GM21786 (cell line): Measurements from ENCODE around the gene FTO.

ENCODE experiments used
- ATAC-seq: cut with Tn5 transposase; IDR thresholded peaks from one replicate; pipeline ENCODE4 v1.9.1; 2021; ENCODE audit not compliant: unreplicated experiment

FTO gene

DNA sequence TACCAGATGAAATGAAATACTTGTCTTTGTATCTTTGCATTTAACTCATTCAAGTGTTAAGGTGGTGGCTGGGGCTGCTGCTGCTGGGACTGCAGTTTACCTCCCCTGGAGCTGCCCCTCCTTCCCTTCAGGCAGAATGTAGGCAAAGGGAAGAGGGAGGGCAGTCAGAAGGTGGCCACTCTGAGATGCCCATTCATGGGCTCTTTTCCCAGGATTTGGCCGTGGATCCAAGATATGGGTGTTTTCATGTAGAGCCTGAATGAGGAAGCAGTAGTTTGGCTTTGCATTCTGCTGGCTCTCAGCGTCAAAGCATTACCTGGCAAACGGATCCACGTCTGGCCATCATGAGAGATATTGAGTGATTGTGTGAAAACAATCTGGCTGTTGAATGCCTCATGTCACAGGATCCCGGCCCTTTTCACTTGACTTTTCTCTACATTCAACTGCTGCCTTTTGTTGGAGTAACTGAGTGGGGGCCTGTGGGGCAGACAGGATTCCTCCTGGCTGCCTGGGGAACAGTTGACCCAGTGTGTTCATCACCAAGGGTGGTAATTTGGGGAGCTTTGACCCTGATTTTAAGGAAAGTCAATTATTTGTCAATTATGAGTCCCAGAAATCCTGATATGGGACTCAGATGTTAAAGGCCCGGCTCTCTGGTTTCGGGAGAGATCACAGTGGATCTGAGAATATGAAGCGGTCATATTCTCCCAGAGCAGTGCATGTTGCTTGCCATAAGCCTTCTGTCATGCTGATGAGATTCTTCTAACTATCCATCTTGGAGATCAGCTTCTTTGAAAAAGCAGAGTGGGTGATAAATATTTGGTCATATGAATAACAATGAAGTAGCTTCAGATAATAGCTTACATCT lies 345.9 kb downstream of the FTO start:
- ATAC-seq, result no peak

GRCh38 chr16:54050459-54051210 lies 346.7 kb downstream of the FTO start:
- no peak for ATAC-seq

GRCh38 chr16:54051821-54052220 lies 347.9 kb downstream of the FTO start:
- ATAC-seq, result no peak

DNA sequence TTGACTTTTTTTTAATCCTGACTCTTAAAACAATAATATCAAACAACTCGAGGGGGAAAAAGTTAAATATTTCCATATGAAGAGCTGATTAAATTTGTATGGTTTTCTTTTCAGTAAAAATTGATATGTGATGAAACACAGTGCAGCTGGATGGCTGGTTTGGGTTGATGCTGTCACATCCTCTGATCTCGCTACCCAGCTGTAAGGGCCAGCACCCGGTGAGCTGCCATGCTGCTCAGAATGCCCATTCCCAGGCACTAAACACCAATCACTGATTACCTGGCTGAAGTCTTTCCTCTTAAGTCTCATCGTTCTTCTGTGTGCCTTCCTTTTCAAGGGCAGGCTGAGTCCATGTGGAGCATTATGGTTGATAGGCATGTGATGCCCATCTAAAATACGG lies 348.3 kb downstream of the FTO start:
- ATAC-seq, result no peak

GRCh38 chr16:54053891-54054820 lies 350.2 kb downstream of the FTO start:
- no peak for ATAC-seq

GRCh38 chr16:54055191-54055590 lies 351.2 kb downstream of the FTO start:
- no peak for ATAC-seq

DNA sequence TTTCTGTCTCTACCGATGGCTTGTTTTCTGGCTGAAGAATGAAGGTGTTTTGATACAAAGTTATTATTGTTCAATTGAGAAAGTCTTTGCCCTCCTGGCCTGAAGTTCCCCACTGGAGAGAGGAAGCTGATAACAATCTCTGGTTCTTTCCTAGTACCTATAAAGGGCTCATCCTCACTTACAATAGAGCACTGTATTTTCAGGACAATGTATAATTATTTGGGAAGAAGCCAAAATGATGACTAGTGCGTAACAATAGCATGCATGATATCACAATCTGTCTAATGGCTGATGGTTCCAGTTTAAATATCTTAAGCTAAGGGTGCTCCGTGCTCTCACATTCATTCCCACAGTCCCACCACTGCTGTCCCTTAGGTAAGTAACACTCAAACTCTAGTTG lies 351.9 kb downstream of the FTO start:
- no peak for ATAC-seq

GRCh38 chr16:54056921-54057320 lies 353.0 kb downstream of the FTO start:
- ATAC-seq, result no peak

GRCh38 chr16:54059319-54059718 lies 355.4 kb downstream of the FTO start:
- no peak for ATAC-seq

GRCh38 chr16:54060599-54061421 lies 356.9 kb downstream of the FTO start:
- no peak for ATAC-seq

GRCh38 chr16:54061454-54061853 lies 357.5 kb downstream of the FTO start:
- no peak for ATAC-seq

DNA sequence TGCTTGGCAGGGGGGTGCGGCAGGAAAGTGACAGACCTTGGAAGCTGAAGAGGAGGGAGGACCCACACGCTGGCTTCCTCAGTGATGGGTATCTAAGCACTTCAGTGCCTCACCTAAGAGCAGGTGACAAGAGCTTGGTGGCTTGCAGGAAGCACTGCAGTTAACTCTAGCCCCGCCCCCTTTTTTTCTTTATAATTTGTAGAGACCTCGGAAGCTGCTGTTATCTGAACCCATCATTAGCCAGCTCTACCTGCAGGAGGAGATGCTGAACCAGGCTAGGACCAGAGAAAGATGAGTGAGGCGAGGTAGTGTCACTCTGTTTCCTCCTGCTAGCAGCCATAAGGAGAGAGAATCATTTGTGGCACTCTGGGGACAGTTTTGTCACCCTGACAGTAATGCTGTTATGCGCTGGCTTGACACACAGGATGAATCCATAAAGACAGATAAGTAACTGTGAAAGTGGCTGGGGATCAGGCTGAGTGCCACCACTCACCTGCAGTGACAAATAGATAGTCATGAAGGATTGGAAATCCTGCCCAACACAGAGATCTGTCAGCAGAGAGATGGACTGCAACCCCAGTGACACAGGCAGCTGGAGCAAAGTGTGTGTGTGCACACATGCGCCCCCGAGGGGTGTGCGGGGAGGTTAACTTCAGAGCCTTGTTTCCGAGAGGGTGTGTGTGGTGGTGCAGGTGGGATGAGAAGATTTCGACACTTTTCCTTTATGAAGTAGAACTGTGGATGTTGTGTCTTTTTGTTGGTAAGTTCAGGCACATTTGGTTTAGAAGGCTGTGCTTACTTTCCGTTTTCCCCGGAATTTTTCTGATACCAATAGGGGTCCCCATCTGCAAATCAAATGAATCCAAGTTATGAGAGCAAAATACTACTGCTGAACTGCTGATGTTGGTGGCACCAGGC lies 358.7 kb downstream of the FTO start:
- no peak for ATAC-seq

GRCh38 chr16:54063279-54063773 lies 359.4 kb downstream of the FTO start:
- ATAC-seq, result no peak

DNA sequence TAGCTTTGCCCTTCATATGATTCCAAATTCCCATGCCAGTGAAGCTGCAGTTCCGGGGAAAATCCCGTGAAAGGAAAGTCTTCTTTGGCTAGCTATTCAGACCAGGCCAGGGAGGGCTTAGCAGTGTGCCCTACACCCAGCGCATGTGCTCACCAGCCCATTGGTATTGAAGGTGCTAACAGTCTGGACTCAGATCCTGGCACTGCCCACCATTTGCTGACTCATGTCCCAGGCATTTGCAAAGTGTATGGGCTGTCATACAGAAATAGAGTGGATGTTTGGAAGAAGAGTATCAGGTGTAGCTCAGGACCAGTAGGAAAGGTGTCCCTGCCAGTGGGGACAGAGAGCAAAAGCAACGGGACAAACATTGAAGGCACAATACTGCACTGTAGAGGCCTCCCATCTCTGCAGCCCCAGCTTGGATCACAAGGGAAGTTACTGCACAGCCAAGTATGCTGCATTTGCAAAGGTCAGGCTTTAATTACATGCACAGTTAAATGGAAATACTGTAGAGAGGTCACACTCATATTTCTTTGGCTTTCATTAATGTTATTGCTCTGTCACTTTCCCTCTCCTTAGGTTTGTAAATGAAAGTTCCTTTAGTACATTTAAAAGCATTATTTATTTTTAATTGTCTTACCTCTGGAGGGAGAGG lies 362.6 kb downstream of the FTO start:
- no peak for ATAC-seq

- ATAC-seq, result no peak
Measured at GRCh38 chr16:54067322-54068065, 363.5 kb downstream of the FTO start.

- no peak for ATAC-seq
Measured at GRCh38 chr16:54068212-54068611, 364.3 kb downstream of the FTO start.

- ATAC-seq, result no peak
Measured at GRCh38 chr16:54069601-54070239, 365.8 kb downstream of the FTO start.
